Transverse colon (tissue), 4 donors: ENCODE measurements around the gene DCN. TPM values are rescaled to one million over a fixed set of nuclear protein-coding genes. Genes with fewer than 3 reads are reported as not detected.

Experiments used
- DNase-seq: peaks from one replicate; pipeline ENCODE4 v3.0.0-alpha.2; 2019
- H3K27ac ChIP-seq, 4 donors: fragments of 200-600 bp; sonication (generic); 2 replicates each; pipeline ENCODE4 v1.5.1; 2016 to 2018; ENCODE audit warnings: inconsistent platforms in 4 of 4
- H3K27me3 ChIP-seq: fragments of 200-600 bp; sonication (generic); 2 replicates; pipeline ENCODE4 v1.5.1; 2017; ENCODE audit warnings: inconsistent platforms
- H3K36me3 ChIP-seq, 4 donors: fragments of 200-600 bp; sonication (generic); 2 replicates each; pipeline ENCODE4 v1.5.1; 2017 to 2019; ENCODE audit warnings: inconsistent platforms in 4 of 4
- H3K4me1 ChIP-seq, 4 donors: fragments of 200-600 bp; sonication (generic); 2 replicates each; pipeline ENCODE4 v1.5.1; 2017 to 2020; ENCODE audit warnings: inconsistent platforms in 4 of 4
- H3K4me3 ChIP-seq, 4 donors: fragments of 200-600 bp; sonication (generic); 1 replicate in 1 of 4; 2 replicates in 3 of 4; pipeline versions ENCODE4 v1.5.1 to v1.6.1; 2017 to 2019; ENCODE audit warnings: inconsistent platforms in 4 of 4
- H3K9me3 ChIP-seq, 2 donors: fragments of 200-600 bp; sonication (generic); 2 replicates each; pipeline ENCODE4 v1.5.1; 2017 to 2019; ENCODE audit warnings: inconsistent platforms in 2 of 2
- EP300 ChIP-seq: sonication (generic); formaldehyde crosslinking; IDR thresholded peaks from one replicate; pipeline ENCODE4 v1.6.1; 2017; ENCODE audit warnings: antibody characterized with exemption, low read depth
- POLR2A ChIP-seq: fragments of 450-650 bp; IDR thresholded peaks from one replicate; pipeline ENCODE4 v1.6.1; 2016; ENCODE audit warnings: antibody characterized with exemption, mild to moderate bottlenecking, moderate library complexity
- POLR2AphosphoS5 ChIP-seq, 3 donors: sonication (generic); formaldehyde crosslinking; IDR thresholded peaks; one replicate each; pipeline ENCODE4 v1.6.1; 2016; ENCODE audit warnings: antibody characterized with exemption in 3 of 3
- WGBS, 2 donors: methylation state at CpG; one replicate each; pipeline ENCODE4 v1.1.5; 2018; ENCODE audit warnings: low coverage in 1 of 2; 5-methylcytosine and 5-hydroxymethylcytosine counted together
- in situ Hi-C, 4 donors: fragments of 200-750 bp; cut with MboI; loops; one replicate each; pipeline versions ENCODE4 v1.15.0 to v1.15.1; 2017; ENCODE audit warnings: low sequenced_read_pairs in 3 of 4, low pct_ligation_motif_present in 1 of 4, low pct_unique_long_range_greater_than_20kb in 1 of 4
- intact Hi-C: fragments of 100-400 bp; cut with DNase I; formaldehyde crosslinking; loops from one replicate; pipeline ENCODE4 v1.15.1; 2023; ENCODE audit warnings: low total_unique reads
- total RNA-seq, 4 donors: library from RNA; depleted of rRNA; stranded (reverse); fragments of >200 nt; gene quantifications; one replicate each; pipeline ENCODE4 v1.1.0, GENCODE V29; 2016
- TF ChIP-seq, protein P1 (sequence below), 5 experiments: fragments of 200-600 bp in 3 of 5; fragments of 450-650 bp in 2 of 5; sonication (generic) in 3 of 5; IDR thresholded peaks; 1 replicate in 2 of 5; 2 replicates in 3 of 5; pipeline ENCODE4 v1.5.1; 2016 to 2017; ENCODE audit warnings: antibody characterized with exemption in 5 of 5, inconsistent platforms in 3 of 5, mild to moderate bottlenecking in 2 of 5, moderate library complexity in 1 of 5

DCN gene, protein sequence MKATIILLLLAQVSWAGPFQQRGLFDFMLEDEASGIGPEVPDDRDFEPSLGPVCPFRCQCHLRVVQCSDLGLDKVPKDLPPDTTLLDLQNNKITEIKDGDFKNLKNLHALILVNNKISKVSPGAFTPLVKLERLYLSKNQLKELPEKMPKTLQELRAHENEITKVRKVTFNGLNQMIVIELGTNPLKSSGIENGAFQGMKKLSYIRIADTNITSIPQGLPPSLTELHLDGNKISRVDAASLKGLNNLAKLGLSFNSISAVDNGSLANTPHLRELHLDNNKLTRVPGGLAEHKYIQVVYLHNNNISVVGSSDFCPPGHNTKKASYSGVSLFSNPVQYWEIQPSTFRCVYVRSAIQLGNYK
- 100 to 1,000 TPM; 133 to 511 (median 276) TPM for total RNA-seq

DNA sequence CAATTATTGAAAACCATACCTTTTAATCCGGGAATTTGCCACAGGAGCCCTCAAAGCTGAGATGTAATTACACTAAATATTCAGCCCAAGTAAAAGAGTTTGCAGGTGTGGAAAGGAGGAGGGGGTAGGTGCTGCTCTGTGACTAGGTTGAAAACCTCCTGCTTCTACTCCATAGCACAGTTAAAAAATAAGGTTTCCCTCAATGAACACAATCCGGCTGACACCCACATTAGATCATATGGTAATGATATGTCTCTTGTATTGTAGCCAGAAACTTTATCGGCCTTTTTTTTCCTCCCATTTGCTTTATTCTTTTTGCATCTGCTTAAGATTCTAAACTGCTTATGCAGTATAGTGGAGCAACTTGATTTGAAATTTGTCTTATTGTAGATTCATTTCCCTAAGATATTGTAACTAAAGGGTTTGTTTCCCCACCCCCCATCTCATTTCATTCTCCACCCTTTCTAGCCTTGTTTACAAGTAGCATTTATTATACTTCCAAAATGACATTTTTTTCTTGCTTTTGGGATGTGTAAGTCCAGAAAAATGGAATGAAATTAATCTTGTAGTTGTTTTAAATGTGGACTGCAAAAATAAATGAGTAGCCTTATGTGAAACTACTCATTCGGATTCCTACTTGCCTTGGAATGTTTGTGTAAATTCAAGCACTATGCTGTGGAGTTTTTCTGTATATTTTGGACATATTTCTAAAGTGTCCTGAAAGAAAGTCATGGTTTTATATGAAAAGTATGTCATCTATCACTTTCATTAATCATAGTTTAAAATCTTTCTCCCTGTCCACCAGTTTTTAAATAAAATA lies at the start of gene DCN:
TSS of gene DCN (minus strand) at position 182 of the 820 bp plus-strand sequence. CDS start 4,265 bp downstream, outside the sequence.
- no peaks in the 10 kb centered on the region for H3K27me3 ChIP-seq
- no peak for TF ChIP-seq POLR2A
- H3K27ac ChIP-seq: peak within 1 kb of the TSS; percentile 53 to 77 (median 72)
- in situ Hi-C loops: loop anchor here in 2 of 4 donors (5.0 to 25.0 kb wide), 2 partner anchors 144 to 154 kb away; no protein-coding TSS in a partner anchor
- peak within 1 kb of the TSS in 3 of 4 donors; percentile 7 to 30 (median 9) for H3K4me3 ChIP-seq
- H3K36me3 ChIP-seq: no peaks in the 10 kb centered on the region
- H3K9me3 ChIP-seq: no peaks in the 10 kb centered on the region
- peaks cover 0 to 24% (median 2%) of the 10 kb centered on the region in 4 donors for H3K4me1 ChIP-seq
- intact Hi-C loops: no loop called here
- 49 to 56% methylated on average over 4 of the region's 4 CpGs for WGBS, 2 donors
- no peak for DNase-seq

DNA sequence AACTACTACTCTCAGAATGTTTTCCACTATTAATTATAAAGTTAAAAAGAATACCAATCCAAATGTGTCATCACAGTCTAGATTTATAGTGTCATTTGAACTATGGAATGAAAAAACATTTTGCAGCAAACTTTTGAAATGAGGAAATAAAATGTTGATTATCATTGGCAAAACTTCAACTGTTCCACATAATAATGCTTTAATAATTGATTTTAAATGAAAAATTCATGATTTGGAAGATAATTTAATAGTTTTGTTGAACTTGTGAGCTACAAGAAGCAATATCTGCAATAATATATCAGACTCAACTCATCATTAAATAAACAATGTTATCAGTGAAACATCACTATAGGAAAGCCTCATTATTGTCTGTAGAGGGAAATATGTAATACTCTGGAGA lies 48.2 kb upstream of the DCN start:
- no peaks in the 10 kb centered on the region for H3K4me1 ChIP-seq
- no peak for DNase-seq
- no peaks in the 10 kb centered on the region for H3K9me3 ChIP-seq
- intact Hi-C loops: no loop called here
- H3K27ac ChIP-seq: no peak overlapping the region
- no peaks in the 10 kb centered on the region for H3K27me3 ChIP-seq
- TF ChIP-seq EP300 (no peak), POLR2A (no peak), POLR2AphosphoS5 (IDR thresholded peaks at IDR 0.05) (no peak)
- TF ChIP-seq, protein P1, sequence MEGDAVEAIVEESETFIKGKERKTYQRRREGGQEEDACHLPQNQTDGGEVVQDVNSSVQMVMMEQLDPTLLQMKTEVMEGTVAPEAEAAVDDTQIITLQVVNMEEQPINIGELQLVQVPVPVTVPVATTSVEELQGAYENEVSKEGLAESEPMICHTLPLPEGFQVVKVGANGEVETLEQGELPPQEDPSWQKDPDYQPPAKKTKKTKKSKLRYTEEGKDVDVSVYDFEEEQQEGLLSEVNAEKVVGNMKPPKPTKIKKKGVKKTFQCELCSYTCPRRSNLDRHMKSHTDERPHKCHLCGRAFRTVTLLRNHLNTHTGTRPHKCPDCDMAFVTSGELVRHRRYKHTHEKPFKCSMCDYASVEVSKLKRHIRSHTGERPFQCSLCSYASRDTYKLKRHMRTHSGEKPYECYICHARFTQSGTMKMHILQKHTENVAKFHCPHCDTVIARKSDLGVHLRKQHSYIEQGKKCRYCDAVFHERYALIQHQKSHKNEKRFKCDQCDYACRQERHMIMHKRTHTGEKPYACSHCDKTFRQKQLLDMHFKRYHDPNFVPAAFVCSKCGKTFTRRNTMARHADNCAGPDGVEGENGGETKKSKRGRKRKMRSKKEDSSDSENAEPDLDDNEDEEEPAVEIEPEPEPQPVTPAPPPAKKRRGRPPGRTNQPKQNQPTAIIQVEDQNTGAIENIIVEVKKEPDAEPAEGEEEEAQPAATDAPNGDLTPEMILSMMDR (IDR thresholded peaks at IDR 0.05): no peak
- in situ Hi-C loops: no loop called here
- no peaks in the 10 kb centered on the region for H3K36me3 ChIP-seq
- H3K4me3 ChIP-seq: no peak overlapping the region

DNA sequence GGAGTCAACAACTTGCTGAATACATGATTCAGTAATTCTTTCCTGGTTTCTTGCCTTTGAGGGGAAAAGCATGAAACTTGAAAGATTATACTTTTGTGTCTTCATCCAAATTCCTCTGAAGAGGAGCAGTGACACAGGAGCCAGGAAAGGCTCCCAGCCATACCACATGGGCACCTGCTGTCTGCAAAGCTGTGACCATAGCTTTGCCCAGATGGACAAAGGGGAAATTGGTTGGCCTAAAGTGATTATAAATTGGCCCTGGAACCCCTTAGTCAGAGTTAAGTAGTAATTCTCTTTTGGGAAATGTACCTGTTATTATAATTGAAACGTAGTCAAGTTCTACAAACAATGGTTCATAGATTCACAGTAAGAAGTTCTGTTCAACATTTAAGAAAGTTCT lies 44.3 kb upstream of the DCN start:
- intact Hi-C loops (no loop called here), in situ Hi-C loops (no loop called here)
- no peak overlapping the region for H3K27ac ChIP-seq
- H3K4me3 ChIP-seq: no peak overlapping the region
- 61 to 67% methylated on average over 1 of the region's 1 CpG for WGBS, 2 donors
- no peak for DNase-seq
- H3K27me3 ChIP-seq: no peaks in the 10 kb centered on the region
- H3K9me3 ChIP-seq: no peaks in the 10 kb centered on the region
- no peaks in the 10 kb centered on the region for H3K36me3 ChIP-seq
- no peak for TF ChIP-seq EP300
- TF ChIP-seq, protein P1 (IDR thresholded peaks at IDR 0.05): no peak
- no peak for TF ChIP-seq POLR2A
- H3K4me1 ChIP-seq: no peaks in the 10 kb centered on the region

DNA sequence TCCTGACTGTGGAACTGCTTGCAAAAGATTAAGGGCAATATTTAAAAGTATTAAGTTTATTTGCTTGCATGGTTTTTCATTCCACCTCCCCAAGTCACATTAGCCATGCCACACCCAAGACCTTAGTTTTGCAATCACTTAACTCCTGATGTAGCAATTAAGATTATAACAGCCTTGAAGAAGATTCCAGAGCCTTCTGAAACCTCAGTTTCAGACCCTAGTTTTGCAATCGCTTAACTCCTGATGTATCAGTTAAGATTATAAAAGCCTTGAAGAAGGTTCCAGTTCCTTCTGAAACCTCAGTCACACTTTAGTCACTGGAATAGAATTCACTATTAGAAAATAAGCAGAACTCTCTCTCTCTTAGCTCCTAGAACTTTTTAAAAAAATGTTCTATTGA lies 42.7 kb upstream of the DCN start:
- in situ Hi-C loops: no loop called here
- DNase-seq: no peak
- WGBS, 2 donors: 77% methylated on average over 1 of the region's 1 CpG; no CpG with 5 or more reads in 1 of the 2 donors
- no peaks in the 10 kb centered on the region for H3K4me1 ChIP-seq
- TF ChIP-seq, protein P1 (IDR thresholded peaks at IDR 0.05): no peak
- no peak for TF ChIP-seq EP300
- TF ChIP-seq POLR2A: no peak
- TF ChIP-seq POLR2AphosphoS5 (IDR thresholded peaks at IDR 0.05): no peak
- no peaks in the 10 kb centered on the region for H3K9me3 ChIP-seq
- H3K27me3 ChIP-seq: no peaks in the 10 kb centered on the region
- H3K36me3 ChIP-seq: no peaks in the 10 kb centered on the region
- H3K27ac ChIP-seq: peak overlapping the region in 1 of 4 donors; percentile 9
- H3K4me3 ChIP-seq: no peak overlapping the region
- intact Hi-C loops: no loop called here
